A673 (cell line): ENCODE results near the gene GLDN. TPM values are rescaled to one million over a fixed set of nuclear protein-coding genes. Genes with fewer than 3 reads are reported as not detected.

Experiments
- BruUV-seq: library from RNA; stranded (reverse); fragments of 400-500 nt; replicated peaks from 2 replicates; lab custom pipeline; 2021; lab: Mats Ljungman, UMichigan
- CTCF ChIA-PET: fragments of 300-600 bp; sonication (Branson Sonifier 250); formaldehyde crosslinking; loops from one replicate; lab custom pipeline; 2022; ENCODE audit warnings: antibody characterized with exemption; lab: Charles Lee
- POLR2A ChIA-PET: fragments of 300-600 bp; sonication (Branson Sonifier 250); formaldehyde crosslinking; loops from one replicate; lab custom pipeline; 2022; ENCODE audit warnings: antibody characterized with exemption; ENCODE audit not compliant: low non-redundant PET; lab: Charles Lee
- DNase-seq: peaks from one replicate; pipeline ENCODE4 v3.0.0-alpha.2; 2015; ENCODE audit warnings: low spot score
- H3K27ac ChIP-seq: fragments of 200-600 bp; sonication (generic); 2 replicates; pipeline ENCODE4 v1.5.1; 2016; ENCODE audit warnings: mixed run types, low read depth, mild to moderate bottlenecking, mixed read lengths, antibody characterized with exemption, low read length; ENCODE audit not compliant: poor library complexity, severe bottlenecking
- H3K27me3 ChIP-seq: fragments of 200-600 bp; sonication (generic); replicated peaks from 2 replicates; pipeline ENCODE4 v1.6.1; 2017; ENCODE audit warnings: mixed run types, low read depth, mild to moderate bottlenecking, mixed read lengths, antibody characterized with exemption, low read length; ENCODE audit not compliant: insufficient read depth, poor library complexity
- H3K36me3 ChIP-seq: fragments of 200-600 bp; sonication (generic); 2 replicates; pipeline ENCODE4 v1.6.1; 2016; ENCODE audit warnings: mixed run types, mild to moderate bottlenecking, mixed read lengths, antibody characterized with exemption, low read length; ENCODE audit not compliant: insufficient read depth, poor library complexity, severe bottlenecking
- H3K4me1 ChIP-seq: fragments of 200-600 bp; sonication (generic); 2 replicates; pipeline ENCODE4 v1.6.1; 2017; ENCODE audit warnings: mixed run types, mild to moderate bottlenecking, mixed read lengths, antibody characterized with exemption, low read length; ENCODE audit not compliant: insufficient read depth, poor library complexity, severe bottlenecking
- H3K4me3 ChIP-seq: fragments of 200-600 bp; sonication (generic); 2 replicates; pipeline ENCODE4 v1.5.1; 2016; ENCODE audit warnings: low read depth, mixed run types, mild to moderate bottlenecking, mixed read lengths, low read length; ENCODE audit not compliant: poor library complexity, severe bottlenecking
- H3K9me3 ChIP-seq: fragments of 200-600 bp; sonication (generic); 2 replicates; pipeline ENCODE4 v1.6.1; 2016; ENCODE audit warnings: mixed run types, low read depth, mild to moderate bottlenecking, mixed read lengths, antibody characterized with exemption, low read length; ENCODE audit not compliant: poor library complexity, severe bottlenecking
- CTCF ChIP-seq: fragments of 300-800, 200-600 bp; sonication (generic); conservative IDR thresholded peaks from 2 replicates; pipeline ENCODE4 v1.5.1; 2017; ENCODE audit warnings: low read depth, mild to moderate bottlenecking, antibody characterized with exemption, low read length, moderate library complexity, mixed read lengths
- EZH2 ChIP-seq: fragments of 200-600 bp; sonication (generic); IDR thresholded peaks from 2 replicates; pipeline ENCODE4 v1.6.1; 2017; ENCODE audit warnings: borderline replicate concordance, low read depth, mild to moderate bottlenecking, mixed read lengths, antibody characterized with exemption, low read length; ENCODE audit not compliant: poor library complexity, severe bottlenecking
- intact Hi-C: fragments of 100-400 bp; cut with micrococcal nuclease; formaldehyde crosslinking; loops from one replicate; pipeline ENCODE4 v1.10.0; 2022; ENCODE audit not compliant: unreplicated experiment
- total RNA-seq: library from RNA; stranded (reverse); gene quantifications from 2 replicates; pipeline ENCODE4 v1.2.3, GENCODE V29; 2021

GLDN gene
- total RNA-seq, 1 experiment from 2014 or later: not detected

GRCh38 chr15:51318382-51319150 lies 22.9 kb upstream of the GLDN start:
- no peaks in the 10 kb centered on the region for H3K36me3 ChIP-seq
- TF ChIP-seq EZH2 (no peak), CTCF (no peak)
- DNase-seq: no peak
- ChIA-PET CTCF (no interaction called here), POLR2A (no interaction called here)
- H3K27ac ChIP-seq: no peak overlapping the region
- no peaks in the 10 kb centered on the region for H3K27me3 ChIP-seq
- intact Hi-C loops: no loop called here
- H3K9me3 ChIP-seq: no peaks in the 10 kb centered on the region
- no peak overlapping the region for H3K4me3 ChIP-seq
- H3K4me1 ChIP-seq: no peaks in the 10 kb centered on the region
- BruUV-seq: no TSS peak

- H3K9me3 ChIP-seq: no peaks in the 10 kb centered on the region
- no peak overlapping the region for H3K4me3 ChIP-seq
- intact Hi-C loops: no loop called here
- CTCF ChIA-PET: no interaction called here
- no peak overlapping the region for H3K27ac ChIP-seq
- no peaks in the 10 kb centered on the region for H3K27me3 ChIP-seq
- BruUV-seq: no TSS peak
- DNase-seq: no peak
- POLR2A ChIA-PET: no interaction called here
- no peak for TF ChIP-seq CTCF
- no peak for TF ChIP-seq EZH2
- H3K4me1 ChIP-seq: no peaks in the 10 kb centered on the region
- no peaks in the 10 kb centered on the region for H3K36me3 ChIP-seq
Observed at GRCh38 chr15:51319539-51319938, 21.9 kb upstream of the GLDN start.

- Histone ChIP-seq H3K27me3 (no peaks in the 10 kb centered on the region), H3K9me3 (no peaks in the 10 kb centered on the region), H3K27ac (no peak overlapping the region), H3K4me3 (no peak overlapping the region), H3K36me3 (no peaks in the 10 kb centered on the region), H3K4me1 (no peaks in the 10 kb centered on the region)
- POLR2A ChIA-PET: no interaction called here
- intact Hi-C loops: no loop called here
- no peak for DNase-seq
- no TSS peak for BruUV-seq
- TF ChIP-seq CTCF (no peak), EZH2 (no peak)
- CTCF ChIA-PET: no interaction called here
Observed at GRCh38 chr15:51320843-51321242, 20.6 kb upstream of the GLDN start.
